HCT116 (cell line): ENCODE measurements around the gene SGIP1. TPM values are rescaled to one million over a fixed set of nuclear protein-coding genes. Genes with fewer than 3 reads are reported as not detected.

Source experiments
- ATAC-seq: fragments of 200-7000 bp; cut with Tn5 transposase; 2 replicates; pipeline ENCODE4 v1.9.1; 2020; ENCODE audit warnings: mild to moderate bottlenecking, moderate library complexity
- BruUV-seq: library from RNA; stranded (reverse); fragments of 400-500 nt; replicated peaks from 2 replicates; lab custom pipeline; 2021; lab: Mats Ljungman, UMichigan
- CTCF ChIA-PET: fragments of 300-600 bp; sonication (Branson Sonifier 250); formaldehyde crosslinking; loops from one replicate; lab custom pipeline; 2021; ENCODE audit warnings: antibody characterized with exemption; lab: Charles Lee
- POLR2A ChIA-PET: fragments of 300-600, 350-600 bp; sonication (Branson Sonifier 250); formaldehyde crosslinking; loops from one replicate; lab custom pipeline; 2021; ENCODE audit warnings: antibody characterized with exemption; lab: Charles Lee
- RAD21 ChIA-PET, 2 experiments: fragments of 300-600 bp; sonication (Branson Sonifier 250); formaldehyde crosslinking; loops; one replicate each; lab custom pipeline; 2023; ENCODE audit warnings: low total read pairs in 2 of 2; ENCODE audit not compliant: uncharacterized antibody in 2 of 2, unreplicated experiment in 2 of 2, low non-redundant PET in 1 of 2; lab: Charles Lee
- DNase-seq: peaks from one replicate; pipeline ENCODE4 v3.0.0-alpha.2; 2010; ENCODE audit warnings: low read depth, low spot score
- H2AFZ ChIP-seq: fragments of 200-600 bp; shearing (Covaris generic), sonication (generic); 2 replicates; pipeline ENCODE4 v1.6.1; 2017; ENCODE audit warnings: low read depth, mixed run types, mixed read lengths, antibody characterized with exemption, low read length; ENCODE audit not compliant: poor library complexity, severe bottlenecking
- H3K27ac ChIP-seq: 2 replicates; pipeline ENCODE4 v1.5.1; 2012; ENCODE audit warnings: low read depth, low read length
- H3K27me3 ChIP-seq: fragments of 200-600 bp; sonication (generic); 2 replicates; pipeline ENCODE4 v1.6.1; 2016; ENCODE audit warnings: mixed run types, low read length, mixed read lengths; ENCODE audit not compliant: insufficient read depth
- H3K36me3 ChIP-seq, 2 experiments: fragments of 200-500 bp in 1 of 2; fragments of 200-600 bp in 1 of 2; sonication (Bioruptor generic) in 1 of 2; sonication (generic) in 1 of 2; 2 replicates each; pipeline versions ENCODE4 v1.5.1 to v1.6.1; 2014 to 2016; ENCODE audit warnings: low read length in 2 of 2, inconsistent platforms in 1 of 2, mixed read lengths in 1 of 2, mixed run types in 1 of 2; ENCODE audit not compliant: insufficient read depth in 2 of 2, control insufficient read depth in 1 of 2
- H3K4me1 ChIP-seq, 2 experiments: fragments of 200-600 bp in 1 of 2; sonication (generic) in 1 of 2; 2 replicates each; pipeline versions ENCODE4 v1.5.1 to v1.6.1; 2012 to 2017; ENCODE audit warnings: low read length in 2 of 2, inconsistent platforms in 1 of 2, mild to moderate bottlenecking in 1 of 2, mixed read lengths in 1 of 2, mixed run types in 1 of 2, moderate library complexity in 1 of 2; ENCODE audit not compliant: insufficient read depth in 2 of 2, control insufficient read depth in 1 of 2
- H3K4me2 ChIP-seq: fragments of 200-600 bp; sonication (generic); 2 replicates; pipeline ENCODE4 v1.6.1; 2017; ENCODE audit warnings: mixed run types, low read length, mixed read lengths
- H3K4me3 ChIP-seq, 2 experiments: fragments of 200-600 bp in 1 of 2; sonication (generic) in 1 of 2; replicated peaks in 1 of 2; 2 replicates each; pipeline ENCODE4 v1.5.1; 2011 to 2016; ENCODE audit warnings: low read length in 2 of 2, control low read depth in 1 of 2, low read depth in 1 of 2, mild to moderate bottlenecking in 1 of 2, mixed read lengths in 1 of 2, mixed run types in 1 of 2
- H3K79me2 ChIP-seq: fragments of 200-600 bp; sonication (generic); 2 replicates; pipeline ENCODE4 v1.6.1; 2017; ENCODE audit warnings: mild to moderate bottlenecking, mixed run types, low read length, moderate library complexity, mixed read lengths; ENCODE audit not compliant: insufficient read depth
- H3K9ac ChIP-seq: fragments of 200-600 bp; sonication (generic); 2 replicates; pipeline ENCODE4 v1.6.1; 2016; ENCODE audit warnings: low read length, mixed read lengths
- H3K9me2 ChIP-seq: fragments of 200-600 bp; sonication (generic), shearing (Covaris generic); 2 replicates; pipeline ENCODE4 v1.6.1; 2017; ENCODE audit warnings: mixed run types, mild to moderate bottlenecking, moderate library complexity; ENCODE audit not compliant: insufficient read depth
- H3K9me3 ChIP-seq, 2 experiments: fragments of 200-500 bp in 1 of 2; fragments of 200-600 bp in 1 of 2; sonication (Bioruptor generic) in 1 of 2; sonication (generic) in 1 of 2; 2 replicates each; pipeline ENCODE4 v1.6.1; 2014 to 2017; ENCODE audit warnings: low read length in 2 of 2, mixed read lengths in 2 of 2, inconsistent platforms in 1 of 2, low read depth in 1 of 2, mild to moderate bottlenecking in 1 of 2, mixed run types in 1 of 2, moderate library complexity in 1 of 2; ENCODE audit not compliant: control insufficient read depth in 1 of 2, insufficient read depth in 1 of 2
- H4K20me1 ChIP-seq: fragments of 200-600 bp; sonication (generic), shearing (Covaris generic); 2 replicates; pipeline ENCODE4 v1.6.1; 2017; ENCODE audit warnings: mixed run types, mild to moderate bottlenecking, moderate library complexity; ENCODE audit not compliant: insufficient read depth
- CBX3 ChIP-seq: IDR thresholded peaks from 2 replicates; pipeline ENCODE4 v1.6.1; 2012; ENCODE audit warnings: low read depth
- CEBPB ChIP-seq: IDR thresholded peaks from 2 replicates; pipeline ENCODE4 v1.6.1; 2012; ENCODE audit warnings: low read depth
- CTCF ChIP-seq, 3 experiments: fragments of 200-600 bp in 1 of 3; sonication (generic) in 1 of 3; IDR thresholded peaks in 2 of 3; conservative IDR thresholded peaks in 1 of 3; 2 replicates each; pipeline ENCODE4 v1.5.1; 2012 to 2017; ENCODE audit warnings: low read depth in 2 of 3, low read length in 2 of 3, antibody characterized with exemption in 1 of 3, borderline replicate concordance in 1 of 3, control low read depth in 1 of 3, mild to moderate bottlenecking in 1 of 3, mixed read lengths in 1 of 3, mixed run types in 1 of 3, moderate library complexity in 1 of 3; ENCODE audit not compliant: insufficient read depth in 1 of 3
- EGR1 ChIP-seq: IDR thresholded peaks from 2 replicates; pipeline ENCODE4 v1.6.1; 2012; ENCODE audit warnings: low read depth
- EZH2 ChIP-seq: fragments of 200-600 bp; sonication (generic); IDR thresholded peaks from 2 replicates; pipeline ENCODE4 v1.6.1; 2017; ENCODE audit warnings: antibody characterized with exemption, mixed run types
- EZH2phosphoT487 ChIP-seq: fragments of 200-600 bp; IDR thresholded peaks from 2 replicates; pipeline ENCODE4 v1.6.1; 2018; ENCODE audit warnings: antibody characterized with exemption, borderline replicate concordance
- FOSL1 ChIP-seq: IDR thresholded peaks from 2 replicates; pipeline ENCODE4 v1.6.1; 2012; ENCODE audit warnings: low read depth
- JUND ChIP-seq: IDR thresholded peaks from 2 replicates; pipeline ENCODE4 v1.6.1; 2012
- MAX ChIP-seq: IDR thresholded peaks from 2 replicates; pipeline ENCODE4 v1.6.1; 2012
- POLR2A ChIP-seq: IDR thresholded peaks from 2 replicates; pipeline ENCODE4 v1.7.0; 2011; ENCODE audit warnings: borderline replicate concordance; ENCODE audit not compliant: insufficient read depth, insufficient read length; ENCODE audit errors: extremely low read depth
- POLR2AphosphoS5 ChIP-seq: IDR thresholded peaks from 2 replicates; pipeline ENCODE4 v1.6.1; 2011; ENCODE audit warnings: mild to moderate bottlenecking, low read depth, low read length, moderate library complexity
- REST ChIP-seq: IDR thresholded peaks from 2 replicates; pipeline ENCODE4 v1.6.1; 2012; ENCODE audit warnings: low read depth
- SP1 ChIP-seq: IDR thresholded peaks from 2 replicates; pipeline ENCODE4 v1.6.1; 2012; ENCODE audit warnings: low read depth
- SRF ChIP-seq: IDR thresholded peaks from 2 replicates; pipeline ENCODE4 v1.6.1; 2012; ENCODE audit warnings: low read depth
- YY1 ChIP-seq: IDR thresholded peaks from 2 replicates; pipeline ENCODE4 v1.6.1; 2011; ENCODE audit warnings: low read length, low read depth, moderate library complexity, mild to moderate bottlenecking; ENCODE audit not compliant: insufficient replicate concordance; ENCODE audit errors: extremely low read depth
- ZBTB33 ChIP-seq: IDR thresholded peaks from 2 replicates; pipeline ENCODE4 v1.6.1; 2011; ENCODE audit warnings: mild to moderate bottlenecking, low read length, moderate library complexity; ENCODE audit not compliant: insufficient replicate concordance; ENCODE audit errors: extremely low read depth
- ZFX ChIP-seq: fragments of 450-650 bp; IDR thresholded peaks from 2 replicates; pipeline ENCODE4 v1.6.1; 2017
- intact Hi-C: fragments of 100-400 bp; cut with micrococcal nuclease; formaldehyde crosslinking; loops from 2 replicates; pipeline ENCODE4 v1.10.0; 2022
- total RNA-seq: library from RNA; stranded (reverse); gene quantifications from one replicate; pipeline ENCODE4 v1.2.1, GENCODE V29; 2021; ENCODE audit not compliant: unreplicated experiment

SGIP1 gene
- total RNA-seq, 1 experiment from 2014 or later, result 0.15 TPM

GRCh38 chr1:66549017-66549416, 15.1 kb downstream of the SGIP1 start (continued):
- TF ChIP-seq ZBTB33, result no peak

- H3K4me3 ChIP-seq, result no peak overlapping the region
- ATAC-seq, result no peak
- H3K9me3 ChIP-seq, result no peaks in the 10 kb centered on the region
- no peaks in the 10 kb centered on the region for H3K79me2 ChIP-seq
- H3K9me2 ChIP-seq, result no peaks in the 10 kb centered on the region
- no peak overlapping the region for H3K9ac ChIP-seq
- no peaks in the 10 kb centered on the region for H3K27me3 ChIP-seq
- CTCF ChIA-PET, result no interaction called here
- no peak overlapping the region for H3K4me2 ChIP-seq
- H2AFZ ChIP-seq, result no peak overlapping the region
- H3K36me3 ChIP-seq, result no peaks in the 10 kb centered on the region
- H4K20me1 ChIP-seq, result no peaks in the 10 kb centered on the region
- RAD21 ChIA-PET, result no interaction called here
- peaks cover 0 to 4% of the 10 kb centered on the region in 2 experiments; a peak in 1 of 4 replicates for H3K4me1 ChIP-seq
- POLR2A ChIA-PET, result no interaction called here
- intact Hi-C loops, result no loop called here
- H3K27ac ChIP-seq, result no peak overlapping the region
- no TSS peak for BruUV-seq
- DNase-seq, result no peak
- TF ChIP-seq CTCF (IDR thresholded peaks at IDR 0.05 in 2 of 3, conservative IDR thresholded peaks at IDR 0.05 in 1 of 3; ENCODE audit: borderline replicate concordance in 1 of 3, insufficient read depth in 1 of 3, low read depth in 2 of 3, low read length in 2 of 3), result no peak
- no peak for TF ChIP-seq SRF
- TF ChIP-seq EGR1, result no peak
- TF ChIP-seq JUND, result no peak
- TF ChIP-seq MAX, result no peak
- no peak for TF ChIP-seq CEBPB
- TF ChIP-seq YY1, result no peak
- TF ChIP-seq POLR2A, result no peak
- no peak for TF ChIP-seq EZH2phosphoT487
- no peak for TF ChIP-seq ZFX
- TF ChIP-seq FOSL1, result no peak
- TF ChIP-seq ZBTB33, result no peak
- no peak for TF ChIP-seq CBX3
- no peak for TF ChIP-seq POLR2AphosphoS5
- TF ChIP-seq SP1, result no peak
- no peak for TF ChIP-seq EZH2
- TF ChIP-seq REST, result no peak
These were observed 16.3 kb downstream of the SGIP1 start for GRCh38 chr1:66550243-66550642.
